Activated CD8-positive, alpha-beta T cell treated with anti-CD3 and anti-CD28 coated beads, Interleukin-2, amount 10 ng/mL, durations not matched to agents 7 days and 5 days (primary cell): Measurements from ENCODE around the gene WWP2. TPM values are rescaled to one million over a fixed set of nuclear protein-coding genes. Genes with fewer than 3 reads are reported as not detected.

Source experiments
- ATAC-seq: fragments of 150-1000 bp; cut with Tn5 transposase; one replicate; pipeline ENCODE4 v1.10.0; 2021; ENCODE audit warnings: moderate library complexity
- CTCF ChIA-PET: fragments of 350-600 bp; sonication (Branson Sonifier 250); formaldehyde crosslinking; loops from one replicate; lab custom pipeline; 2021; ENCODE audit warnings: antibody characterized with exemption; lab: Charles Lee
- POLR2A ChIA-PET: fragments of 350-600 bp; sonication (Branson Sonifier 250); formaldehyde crosslinking; loops from one replicate; lab custom pipeline; 2021; ENCODE audit warnings: antibody characterized with exemption; lab: Charles Lee
- DNase-seq: peaks from one replicate; pipeline ENCODE4 v3.0.0-alpha.2; 2020
- H3K27ac Mint-ChIP-seq: one replicate; pipeline ENCODE4 v1.8.0; 2021; ENCODE audit warnings: mild to moderate bottlenecking, mixed read lengths
- H3K27me3 Mint-ChIP-seq: one replicate; pipeline ENCODE4 v1.8.0; 2021; ENCODE audit warnings: low read depth, mixed read lengths
- H3K36me3 Mint-ChIP-seq: one replicate; pipeline ENCODE4 v1.8.0; 2021; ENCODE audit warnings: low read depth, mixed read lengths
- H3K4me1 Mint-ChIP-seq: one replicate; pipeline ENCODE4 v1.8.0; 2021; ENCODE audit warnings: low read depth, mixed read lengths
- H3K4me3 Mint-ChIP-seq: one replicate; pipeline ENCODE4 v1.8.0; 2021; ENCODE audit warnings: mild to moderate bottlenecking, mixed read lengths
- H3K9me3 Mint-ChIP-seq: one replicate; pipeline ENCODE4 v1.8.0; 2022; ENCODE audit warnings: mixed read lengths; ENCODE audit not compliant: insufficient read depth
- total RNA-seq, 2 experiments: library from RNA; stranded (reverse); gene quantifications; one replicate each; pipeline ENCODE4 v1.2.3, GENCODE V29; 2021

WWP2 gene
- 10 to 100 TPM; 60.1 to 64.5 TPM for total RNA-seq

DNA sequence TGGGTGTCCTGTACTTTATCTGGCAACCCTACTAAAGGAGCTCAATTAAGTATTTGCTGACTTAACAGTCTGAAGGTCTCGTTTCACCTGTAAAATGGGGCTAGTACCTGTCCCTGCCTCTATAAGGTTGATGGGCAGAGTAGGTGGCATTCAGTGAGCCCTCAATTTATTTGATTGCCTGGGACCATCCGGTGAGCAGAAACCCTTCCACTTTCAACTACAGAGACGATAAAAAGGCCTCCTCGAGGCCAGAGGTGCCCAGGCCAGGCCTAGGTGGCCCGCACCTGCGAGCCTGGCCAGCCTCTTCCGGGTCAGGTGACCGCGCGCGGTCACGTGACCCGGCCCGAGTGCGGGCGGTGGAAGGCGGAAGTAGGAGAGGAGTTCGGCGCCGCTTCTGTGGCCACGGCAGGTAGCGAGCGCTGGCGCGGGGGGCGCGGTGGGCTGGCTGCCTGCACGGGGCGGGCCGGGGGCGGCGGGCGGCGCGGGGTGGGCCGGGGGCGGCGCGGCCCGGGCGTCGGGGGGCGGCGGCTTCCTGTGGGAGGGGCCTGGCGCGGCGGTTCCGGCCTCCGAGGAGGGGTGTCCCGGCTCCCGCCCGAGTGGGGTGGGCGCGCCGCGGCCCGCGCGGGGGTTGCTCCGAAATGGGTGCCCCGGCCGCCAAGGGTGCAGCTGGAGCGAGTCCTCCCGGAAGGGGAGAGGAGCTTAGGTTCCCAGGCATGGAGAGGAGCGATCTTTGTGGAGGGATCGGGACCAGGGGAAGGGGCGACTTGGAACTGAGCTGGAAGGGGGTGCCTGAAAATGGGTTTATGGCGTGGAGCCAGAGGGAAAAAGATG is at the start of gene WWP2:
Gene WWP2, plus strand, starts transcription at position 350 of the 831 bp plus-strand sequence. CDS start 24,679 bp downstream, outside the sequence.
- peak; percentile 87 for ATAC-seq
- peaks cover 34% of the 10 kb centered on the region for H3K4me1 Mint-ChIP-seq
- peak within 1 kb of the TSS; percentile 89 for H3K4me3 Mint-ChIP-seq
- POLR2A ChIA-PET: interaction anchor here (0.6 to 3.6 kb wide), 12 partner anchors 8 to 422 kb away, joined by 3 to 27 read pairs (median 3); partner anchors contain the start of genes NIP7, NOB1 and NQO1
- H3K27me3 Mint-ChIP-seq: no peaks in the 10 kb centered on the region
- peak; percentile 82 for DNase-seq
- H3K9me3 Mint-ChIP-seq: no peaks in the 10 kb centered on the region
- H3K27ac Mint-ChIP-seq: peak within 1 kb of the TSS; percentile 96
- CTCF ChIA-PET: interaction anchor here (0.6 to 3.6 kb wide), 9 partner anchors 8 to 366 kb away, joined by 3 to 29 read pairs (median 5); partner anchors contain the start of genes NOB1 and NQO1
- H3K36me3 Mint-ChIP-seq: peaks cover 10% of the 10 kb centered on the region

DNA sequence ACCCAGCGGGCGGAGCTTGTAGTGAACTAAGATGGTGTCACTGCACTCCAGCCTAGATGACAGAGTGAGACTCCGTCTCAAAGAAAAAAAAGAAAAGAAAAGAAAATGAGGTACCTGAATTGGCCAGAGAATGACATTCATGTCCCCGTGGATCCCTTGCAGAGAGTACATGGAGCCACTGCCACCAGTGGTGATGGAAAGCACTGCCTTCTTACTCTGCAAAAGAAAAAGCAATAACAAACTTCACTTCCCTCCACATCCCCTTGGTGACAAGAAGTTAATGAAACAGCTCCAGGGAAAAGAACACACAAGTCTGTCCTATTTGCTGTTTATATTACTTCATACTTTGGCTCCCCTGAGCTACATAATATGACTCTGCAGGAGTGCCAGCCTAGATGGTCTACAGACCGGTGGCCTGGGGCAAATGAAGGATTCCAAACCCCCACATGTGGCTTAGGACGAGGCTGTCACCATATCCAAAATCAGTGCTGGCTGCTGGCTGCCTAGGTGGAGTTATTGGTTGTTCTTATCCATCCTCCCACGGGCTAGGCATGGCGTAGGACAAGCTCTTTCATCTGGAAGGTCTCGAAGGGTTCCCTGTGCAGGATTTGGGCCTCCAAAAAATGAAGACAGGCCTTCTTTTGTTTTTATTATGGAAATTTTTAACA is 49.1 kb upstream of the WWP2 start:
- H3K27me3 Mint-ChIP-seq: no peaks in the 10 kb centered on the region
- CTCF ChIA-PET: interaction anchor here (7.5 kb wide), 1 partner anchor 41 kb away, joined by 77 read pairs; the partner anchor contains the start of gene NOB1
- ATAC-seq: no peak
- H3K4me3 Mint-ChIP-seq: no peak overlapping the region
- no peaks in the 10 kb centered on the region for H3K9me3 Mint-ChIP-seq
- POLR2A ChIA-PET: interaction anchor here (0.6 to 0.9 kb wide), 2 partner anchors 15 to 27 kb away, joined by 3 read pairs; no protein-coding TSS in a partner anchor
- H3K4me1 Mint-ChIP-seq: no peaks in the 10 kb centered on the region
- H3K27ac Mint-ChIP-seq: no peak overlapping the region
- peaks cover 8% of the 10 kb centered on the region for H3K36me3 Mint-ChIP-seq
- no peak for DNase-seq

DNA sequence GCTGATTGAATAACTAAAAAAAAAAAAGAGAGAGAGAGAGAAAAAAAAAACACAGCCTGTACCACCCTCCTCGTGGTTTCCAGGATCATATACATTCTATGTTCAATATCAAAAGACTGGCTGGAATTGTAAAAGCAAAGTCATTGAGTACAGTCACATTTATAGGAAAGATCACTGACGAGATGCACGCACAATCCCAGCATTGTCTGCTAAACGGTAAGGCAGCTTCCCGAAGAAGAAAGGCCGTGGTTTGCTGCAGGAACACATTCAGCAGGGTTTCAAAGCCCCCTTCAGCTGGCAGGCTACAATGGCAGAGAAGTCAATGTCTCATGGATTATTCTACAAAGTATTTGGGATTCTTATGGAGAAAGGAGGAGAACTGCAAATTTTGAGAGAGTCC is 45.1 kb upstream of the WWP2 start:
- CTCF ChIA-PET: interaction anchor here (0.7 to 1.7 kb wide), 3 partner anchors 34 to 321 kb away, joined by 3 to 7 read pairs (median 4); partner anchors contain the start of gene NOB1
- no peak for DNase-seq
- no peak for ATAC-seq
- Mint-ChIP-seq H3K9me3 (no peaks in the 10 kb centered on the region), H3K27me3 (no peaks in the 10 kb centered on the region), H3K27ac (no peak overlapping the region), H3K4me3 (no peak overlapping the region), H3K4me1 (no peaks in the 10 kb centered on the region), H3K36me3 (peaks cover 8% of the 10 kb centered on the region)
- POLR2A ChIA-PET: interaction anchor here (1.2 kb wide), 1 partner anchor 37 kb away, joined by 4 read pairs; the partner anchor contains the start of gene NOB1

DNA sequence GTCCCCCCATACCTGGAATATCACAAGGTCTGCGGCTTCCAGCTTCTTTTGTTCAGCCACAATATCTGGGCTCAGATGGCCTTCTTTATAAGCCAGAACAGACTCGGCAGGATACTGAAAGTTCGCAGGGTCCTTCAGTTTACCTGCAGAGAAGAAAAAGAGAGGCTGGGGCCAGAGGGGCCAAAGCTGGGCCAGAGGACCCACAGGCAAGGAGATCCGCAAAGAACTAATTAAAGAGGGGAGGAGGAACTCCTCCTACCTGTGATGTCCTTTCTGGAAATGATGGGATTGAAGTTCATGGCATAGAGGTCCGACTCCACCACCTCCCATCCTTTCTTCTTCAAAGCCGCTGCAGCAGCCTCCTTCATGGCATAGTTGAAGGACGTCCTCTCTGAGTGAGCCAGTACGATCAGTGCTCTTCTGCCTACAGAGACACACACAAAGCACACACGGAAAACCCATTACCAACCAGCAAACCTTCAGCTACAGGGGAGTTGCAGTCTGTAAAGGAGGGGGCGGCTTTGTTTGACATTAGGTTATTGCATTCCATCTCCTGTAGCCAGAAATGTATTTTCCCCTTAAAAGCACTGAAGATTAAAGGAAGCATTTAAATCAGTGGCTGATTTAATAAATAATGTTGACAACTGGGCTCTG is 43.9 kb upstream of the WWP2 start:
- Mint-ChIP-seq H3K4me1 (peaks cover 9% of the 10 kb centered on the region), H3K36me3 (peaks cover 8% of the 10 kb centered on the region), H3K9me3 (no peaks in the 10 kb centered on the region), H3K27ac (no peak overlapping the region), H3K27me3 (no peaks in the 10 kb centered on the region), H3K4me3 (no peak overlapping the region)
- ChIA-PET POLR2A (interaction anchor here (0.8 to 1.2 kb wide), 2 partner anchors 19 to 36 kb away, joined by 3 to 4 read pairs; partner anchors contain the start of gene NOB1), CTCF (interaction anchor here (1.5 to 1.7 kb wide), 2 partner anchors 36 to 322 kb away, joined by 4 to 7 read pairs; partner anchors contain the start of gene NOB1)
- DNase-seq (no peak), ATAC-seq (no peak)

DNA sequence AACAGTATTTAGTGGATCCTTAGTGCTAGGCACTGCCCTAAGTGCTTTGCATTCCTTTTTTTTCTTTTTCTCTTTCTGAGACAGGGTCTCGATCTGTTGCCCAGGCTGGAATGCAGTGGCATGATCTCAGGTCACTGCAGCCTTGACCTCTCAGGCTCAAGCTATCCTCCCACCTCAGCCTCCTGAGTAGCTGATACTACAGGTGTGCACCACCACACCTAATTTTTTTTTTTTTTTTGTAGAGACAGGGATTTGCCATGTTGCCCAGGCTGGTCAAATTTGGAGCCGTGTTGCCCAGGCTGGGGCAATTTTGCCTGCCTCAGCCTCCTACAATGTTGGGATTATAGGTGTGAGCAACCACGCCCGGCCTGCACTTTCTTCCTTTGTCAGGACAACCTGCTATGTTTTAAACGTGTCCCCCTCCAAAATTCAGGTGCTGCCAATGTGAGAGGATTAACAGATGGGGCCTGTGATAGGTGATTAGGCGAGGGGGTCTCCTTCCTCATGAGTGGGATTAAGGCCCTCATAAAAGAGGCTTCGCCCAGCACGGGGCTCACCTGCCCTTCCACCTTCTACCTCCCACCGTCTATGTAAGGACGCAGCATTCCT is 41.2 kb upstream of the WWP2 start:
- ChIA-PET POLR2A (no interaction called here), CTCF (interaction anchor here (1.7 kb wide), 1 partner anchor 12 kb away, joined by 3 read pairs; no protein-coding TSS in a partner anchor)

DNA sequence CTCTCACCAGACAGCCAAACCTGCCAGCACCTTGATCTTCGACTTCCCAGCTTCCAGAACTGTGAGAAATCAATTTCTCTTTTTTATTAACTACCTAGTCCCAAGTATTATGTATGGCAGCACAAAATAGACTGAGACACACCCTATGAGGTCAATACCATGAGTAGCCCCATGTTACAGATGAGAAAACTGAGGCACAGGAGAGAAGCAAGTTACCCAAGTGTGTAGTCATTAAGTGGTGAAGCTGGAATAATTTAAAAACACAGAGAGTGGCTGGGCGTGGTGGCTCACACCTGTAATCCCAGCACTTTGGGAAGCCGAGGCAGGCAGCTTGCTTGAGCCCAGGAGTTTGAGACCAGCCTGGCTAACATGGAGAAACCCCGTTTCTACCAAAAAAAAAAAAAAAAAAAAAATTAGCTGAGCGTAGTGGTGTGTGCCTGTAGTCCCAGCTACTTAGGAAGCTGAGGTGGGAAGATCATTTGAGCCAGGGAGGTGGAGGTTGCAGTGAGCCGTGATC is 40.6 kb upstream of the WWP2 start:
- Mint-ChIP-seq H3K9me3 (no peaks in the 10 kb centered on the region), H3K27me3 (no peaks in the 10 kb centered on the region), H3K36me3 (peaks cover 5% of the 10 kb centered on the region), H3K4me3 (no peak overlapping the region), H3K27ac (no peak overlapping the region), H3K4me1 (peaks cover 35% of the 10 kb centered on the region)
- ChIA-PET CTCF (no interaction called here), POLR2A (no interaction called here)
- ATAC-seq (no peak), DNase-seq (no peak)

More for the DNA sequence above, 41.2 kb upstream of the WWP2 start:
- Mint-ChIP-seq H3K36me3 (peaks cover 5% of the 10 kb centered on the region), H3K9me3 (no peaks in the 10 kb centered on the region), H3K27me3 (no peaks in the 10 kb centered on the region), H3K4me1 (peaks cover 29% of the 10 kb centered on the region), H3K4me3 (no peak overlapping the region), H3K27ac (no peak overlapping the region)
- ATAC-seq (no peak), DNase-seq (no peak)

DNA sequence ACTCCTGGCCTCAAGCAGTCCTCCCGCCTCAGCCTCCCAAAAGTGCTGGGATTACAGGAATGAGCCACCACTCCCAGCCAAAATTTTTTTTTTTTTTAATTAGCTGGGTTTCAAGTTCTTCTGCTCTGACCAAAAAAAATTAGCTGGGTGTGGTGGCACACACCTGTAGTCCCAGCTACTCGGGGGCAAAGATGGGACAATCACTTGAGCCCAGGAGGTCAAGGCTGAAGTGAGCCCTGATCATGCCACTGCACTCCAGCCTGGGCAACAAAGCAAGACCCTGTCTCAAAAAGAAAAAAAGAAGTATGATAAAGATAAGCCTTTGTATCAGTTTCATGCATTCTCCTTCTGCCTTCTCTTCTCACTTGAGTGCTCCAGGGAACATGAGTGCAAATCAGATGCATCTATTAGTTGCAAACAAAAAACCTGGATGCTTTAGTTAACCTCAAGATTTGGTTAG is 37.7 kb upstream of the WWP2 start:
- H3K4me3 Mint-ChIP-seq: no peak overlapping the region
- H3K27ac Mint-ChIP-seq: peak overlapping the region; percentile 12
- H3K4me1 Mint-ChIP-seq: peaks cover 51% of the 10 kb centered on the region
- no peak for ATAC-seq
- H3K36me3 Mint-ChIP-seq: no peaks in the 10 kb centered on the region
- no peaks in the 10 kb centered on the region for H3K9me3 Mint-ChIP-seq
- DNase-seq: no peak
- ChIA-PET CTCF (interaction anchor here (0.8 to 3.6 kb wide), 3 partner anchors 14 to 328 kb away, joined by 3 to 43 read pairs (median 12); partner anchors contain the start of gene NOB1), POLR2A (interaction anchor here (1.4 kb wide), 1 partner anchor 30 kb away, joined by 6 read pairs; the partner anchor contains the start of gene NOB1)
- no peaks in the 10 kb centered on the region for H3K27me3 Mint-ChIP-seq

DNA sequence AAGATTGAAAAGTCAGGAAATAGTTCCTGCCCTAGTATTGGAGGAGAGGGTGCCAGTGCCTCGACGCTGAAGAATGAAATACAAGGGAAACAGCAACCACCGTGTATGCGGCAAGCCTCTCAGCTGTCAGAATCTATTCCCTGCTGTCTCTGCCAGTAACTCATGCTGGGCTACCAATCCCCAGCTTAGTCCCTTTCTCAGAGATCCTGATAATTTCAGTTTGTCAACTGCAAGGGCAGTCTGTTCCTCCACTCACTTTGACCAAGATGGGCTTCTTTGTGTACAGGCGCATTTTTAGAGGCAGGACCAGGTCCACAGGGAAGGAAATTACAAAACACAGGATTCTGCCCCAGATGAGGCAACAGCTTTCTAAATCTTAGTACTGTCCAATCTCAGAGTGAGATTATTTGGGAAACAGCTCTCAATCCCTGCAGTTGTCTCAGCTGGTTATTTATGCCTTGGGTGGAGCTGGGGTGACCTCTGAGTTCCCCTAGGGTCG is 37.1 kb upstream of the WWP2 start:
- ChIA-PET CTCF (interaction anchor here (0.8 to 3.6 kb wide), 4 partner anchors 15 to 328 kb away, joined by 3 to 43 read pairs (median 10); partner anchors contain the start of gene NOB1), POLR2A (interaction anchor here (4.9 kb wide), 1 partner anchor 29 kb away, joined by 35 read pairs; the partner anchor contains the start of gene NOB1)
- ATAC-seq: no peak
- DNase-seq: no peak
- peak overlapping the region; percentile 57 for H3K27ac Mint-ChIP-seq
- H3K36me3 Mint-ChIP-seq: no peaks in the 10 kb centered on the region
- no peaks in the 10 kb centered on the region for H3K27me3 Mint-ChIP-seq
- peaks cover 51% of the 10 kb centered on the region for H3K4me1 Mint-ChIP-seq
- H3K4me3 Mint-ChIP-seq: peak overlapping the region; percentile 84
- no peaks in the 10 kb centered on the region for H3K9me3 Mint-ChIP-seq

DNA sequence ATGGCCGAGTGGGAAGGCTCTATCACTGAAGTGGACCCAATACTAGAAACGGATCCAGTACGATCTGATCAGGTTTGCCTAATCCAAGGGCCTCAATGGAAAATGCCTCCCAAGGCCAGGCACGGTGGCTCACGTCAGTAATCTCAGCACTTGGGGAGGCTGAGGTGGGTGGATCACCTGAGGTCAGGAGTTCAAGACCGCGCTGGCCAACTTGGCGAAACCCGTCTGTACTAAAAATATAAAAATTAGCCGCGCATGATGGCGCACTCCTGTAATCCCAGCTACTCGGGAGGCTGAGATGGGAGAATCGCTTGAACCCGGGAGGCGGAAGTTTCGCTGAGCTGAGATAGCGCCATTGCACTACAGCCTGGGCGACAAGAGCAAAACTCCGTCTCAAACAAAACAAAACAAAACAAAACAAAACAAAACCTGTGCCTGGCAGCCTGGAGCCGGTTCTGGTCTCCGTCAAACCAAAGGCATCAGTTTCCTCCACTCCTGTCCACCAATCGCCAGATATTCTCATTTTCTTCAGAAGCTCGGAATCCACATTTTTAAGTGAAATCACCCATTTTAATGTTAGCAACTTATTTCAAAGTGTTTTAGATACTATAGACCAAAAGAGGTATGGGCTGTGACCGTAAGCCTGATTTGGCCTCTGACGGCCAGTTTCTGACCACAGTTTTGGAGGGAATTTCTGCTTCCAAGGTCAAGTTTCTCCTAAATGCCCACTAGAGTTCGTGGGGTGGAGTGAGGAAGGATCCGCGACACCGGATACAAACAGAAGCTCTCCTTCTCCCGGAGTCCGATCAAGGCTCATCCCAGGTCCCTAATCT is 36.4 kb upstream of the WWP2 start:
- POLR2A ChIA-PET: interaction anchor here (0.6 to 4.9 kb wide), 4 partner anchors 9 to 558 kb away, joined by 4 to 35 read pairs (median 10); partner anchors contain the start of genes NOB1 and WWP2
- Mint-ChIP-seq H3K36me3 (no peaks in the 10 kb centered on the region), H3K27ac (peak overlapping the region; percentile 94), H3K9me3 (no peaks in the 10 kb centered on the region), H3K4me1 (peaks cover 51% of the 10 kb centered on the region), H3K27me3 (no peaks in the 10 kb centered on the region), H3K4me3 (peak overlapping the region; percentile 84)
- CTCF ChIA-PET: interaction anchor here (1.2 to 3.6 kb wide), 5 partner anchors 16 to 204 kb away, joined by 3 to 43 read pairs (median 8); partner anchors contain the start of gene NOB1
- ATAC-seq (no peak), DNase-seq (no peak)
